Parathyroid adenoma (tissue), 2 donors: ENCODE results near the gene RHPN2.

Experiments
- H2AFZ ChIP-seq: fragments of 300-600 bp; sonication (generic); one replicate; pipeline ENCODE4 v1.7.0; 2017; ENCODE audit warnings: antibody characterized with exemption, mild to moderate bottlenecking
- H3K27ac ChIP-seq: fragments of 300-600 bp; sonication (generic); one replicate; pipeline ENCODE4 v1.7.0; 2017
- H3K27me3 ChIP-seq: fragments of 300-600 bp; sonication (generic); one replicate; pipeline ENCODE4 v1.7.0; 2017; ENCODE audit warnings: low read length; ENCODE audit not compliant: control insufficient read depth, insufficient read depth
- H3K36me3 ChIP-seq: fragments of 300-600 bp; sonication (generic); one replicate; pipeline ENCODE4 v1.7.0; 2017; ENCODE audit warnings: low read length; ENCODE audit not compliant: control insufficient read depth, insufficient read depth
- H3K4me1 ChIP-seq: fragments of 300-600 bp; sonication (generic); one replicate; pipeline ENCODE4 v1.7.0; 2017; ENCODE audit warnings: control low read depth
- H3K4me2 ChIP-seq: fragments of 300-600 bp; sonication (generic); one replicate; pipeline ENCODE4 v1.7.0; 2017; ENCODE audit warnings: low read length
- H3K4me3 ChIP-seq: fragments of 300-600 bp; sonication (generic); one replicate; pipeline ENCODE4 v1.7.0; 2017; ENCODE audit warnings: low read depth, low read length
- H3K79me2 ChIP-seq: fragments of 300-600 bp; sonication (generic); one replicate; pipeline ENCODE4 v1.7.0; 2017; ENCODE audit warnings: control low read depth
- H3K9ac ChIP-seq: fragments of 300-600 bp; sonication (generic); one replicate; pipeline ENCODE4 v1.7.0; 2017; ENCODE audit warnings: mild to moderate bottlenecking
- H3K9me3 ChIP-seq: fragments of 300-600 bp; sonication (generic); one replicate; pipeline ENCODE4 v1.7.0; 2017; ENCODE audit warnings: low read length; ENCODE audit not compliant: control insufficient read depth
- TF ChIP-seq, protein P1 (sequence below): fragments of 300-600 bp; sonication (generic); IDR thresholded peaks from one replicate; pipeline ENCODE4 v1.7.0; 2017; ENCODE audit warnings: antibody characterized with exemption, mild to moderate bottlenecking
- donor health status: primary hyperparathyroidism.

RHPN2 gene

DNA sequence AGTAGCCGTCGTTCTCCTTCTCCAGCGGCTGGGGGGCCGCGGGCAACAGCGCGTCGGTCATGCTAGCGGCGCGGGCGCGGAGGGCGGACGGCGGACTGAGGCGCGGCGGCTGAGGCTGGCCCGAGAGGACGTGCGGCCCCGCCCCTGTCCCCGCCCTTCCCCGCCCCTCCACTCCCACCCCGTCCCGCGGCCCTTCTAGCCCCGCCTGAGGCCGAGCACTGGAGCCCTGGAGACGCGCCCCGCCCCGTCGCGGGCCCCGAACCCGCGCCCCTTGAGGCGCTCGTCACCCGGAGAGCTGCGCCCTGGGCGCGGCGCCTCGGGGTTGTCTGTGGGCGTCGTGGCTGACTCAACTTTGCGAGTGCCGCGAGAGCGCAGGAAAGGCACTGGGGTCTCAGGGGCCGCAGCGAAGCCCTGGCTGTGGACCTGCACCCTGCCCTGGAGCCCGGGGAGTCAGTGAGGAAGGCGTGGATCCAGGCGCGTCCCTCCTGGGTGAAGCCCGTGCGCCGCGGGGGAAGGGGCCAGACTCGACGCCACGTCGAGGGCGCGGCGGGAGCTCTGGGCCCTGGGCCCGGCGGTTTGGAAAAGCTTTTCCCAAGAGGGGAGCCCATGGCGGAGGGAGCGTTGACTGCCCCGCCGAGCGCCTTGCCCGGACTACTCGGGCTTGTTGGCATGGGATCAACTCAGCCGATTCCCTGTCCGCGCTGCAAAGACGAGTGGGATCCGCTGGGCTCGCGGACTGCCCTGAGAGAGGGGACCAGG is at the start of gene RHPN2:
Gene RHPN2 (minus strand): TSS at position 97 of the 759 bp plus-strand sequence. CDS start 36 bp downstream, at position 61.
- Histone ChIP-seq H3K4me2 (peak within 1 kb of the TSS; percentile 82), H3K27ac (peak within 1 kb of the TSS; percentile 10), H3K36me3 (no peaks in the 10 kb centered on the region)

DNA sequence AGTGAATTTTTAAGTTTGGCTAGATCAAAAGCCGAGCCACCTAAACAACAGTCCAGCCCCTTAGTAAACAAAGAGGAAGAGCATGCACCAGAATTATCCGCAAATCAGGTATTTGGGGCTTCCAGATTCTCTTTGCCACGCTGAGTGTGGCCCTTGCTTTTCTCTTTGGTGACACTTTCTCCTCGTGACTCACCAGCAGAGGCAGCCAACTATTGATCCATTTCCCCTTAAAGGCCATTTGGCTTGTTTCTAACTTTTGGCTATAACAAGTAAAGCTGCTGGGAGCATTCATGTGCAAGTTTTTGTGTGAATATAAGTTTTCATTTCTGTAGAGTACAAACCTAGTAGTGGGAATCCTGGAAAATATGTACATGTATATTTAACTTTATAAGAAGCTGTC is 49.6 kb upstream of the RHPN2 start:
- H3K36me3 ChIP-seq = no peaks in the 10 kb centered on the region
- no peaks in the 10 kb centered on the region for H3K9me3 ChIP-seq
- H3K27ac ChIP-seq = no peak overlapping the region
- no peaks in the 10 kb centered on the region for H3K4me1 ChIP-seq
- no peaks in the 10 kb centered on the region for H3K27me3 ChIP-seq
- H3K79me2 ChIP-seq = no peaks in the 10 kb centered on the region
- H3K9ac ChIP-seq = no peak overlapping the region
- H3K4me3 ChIP-seq = no peak overlapping the region
- TF ChIP-seq, protein P1, sequence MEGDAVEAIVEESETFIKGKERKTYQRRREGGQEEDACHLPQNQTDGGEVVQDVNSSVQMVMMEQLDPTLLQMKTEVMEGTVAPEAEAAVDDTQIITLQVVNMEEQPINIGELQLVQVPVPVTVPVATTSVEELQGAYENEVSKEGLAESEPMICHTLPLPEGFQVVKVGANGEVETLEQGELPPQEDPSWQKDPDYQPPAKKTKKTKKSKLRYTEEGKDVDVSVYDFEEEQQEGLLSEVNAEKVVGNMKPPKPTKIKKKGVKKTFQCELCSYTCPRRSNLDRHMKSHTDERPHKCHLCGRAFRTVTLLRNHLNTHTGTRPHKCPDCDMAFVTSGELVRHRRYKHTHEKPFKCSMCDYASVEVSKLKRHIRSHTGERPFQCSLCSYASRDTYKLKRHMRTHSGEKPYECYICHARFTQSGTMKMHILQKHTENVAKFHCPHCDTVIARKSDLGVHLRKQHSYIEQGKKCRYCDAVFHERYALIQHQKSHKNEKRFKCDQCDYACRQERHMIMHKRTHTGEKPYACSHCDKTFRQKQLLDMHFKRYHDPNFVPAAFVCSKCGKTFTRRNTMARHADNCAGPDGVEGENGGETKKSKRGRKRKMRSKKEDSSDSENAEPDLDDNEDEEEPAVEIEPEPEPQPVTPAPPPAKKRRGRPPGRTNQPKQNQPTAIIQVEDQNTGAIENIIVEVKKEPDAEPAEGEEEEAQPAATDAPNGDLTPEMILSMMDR = no peak
- no peak overlapping the region for H3K4me2 ChIP-seq
- H2AFZ ChIP-seq = no peak overlapping the region

More for the DNA sequence above, at the start of gene RHPN2:
- Histone ChIP-seq H3K4me3 (peak within 1 kb of the TSS; percentile 59), H3K4me1 (peaks cover 4% of the 10 kb centered on the region), H3K9ac (no peak within 1 kb of the TSS), H3K27me3 (no peaks in the 10 kb centered on the region), H2AFZ (peak within 1 kb of the TSS; percentile 95), H3K79me2 (peaks cover 2% of the 10 kb centered on the region), H3K9me3 (no peaks in the 10 kb centered on the region)
- TF ChIP-seq, protein P1 = no peak

DNA sequence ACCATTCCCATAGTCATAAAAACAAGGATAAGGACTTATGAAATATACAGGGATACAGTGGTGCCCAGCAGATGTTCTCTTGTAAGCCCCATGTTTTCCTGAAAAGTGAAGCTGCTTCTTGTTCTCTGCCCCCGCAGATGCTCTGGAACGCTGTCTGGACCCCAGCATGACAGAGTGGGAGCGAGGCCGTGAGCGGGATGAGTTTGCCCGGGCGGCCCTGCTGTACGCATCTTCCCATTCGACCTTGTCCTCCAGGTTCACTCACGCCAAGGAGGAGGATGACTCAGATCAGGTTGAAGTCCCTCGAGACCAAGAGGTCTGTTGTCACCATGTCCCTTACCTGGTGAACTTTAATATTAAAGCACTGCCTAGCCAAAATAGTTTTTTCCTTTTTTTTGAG is 46.9 kb upstream of the RHPN2 start:
- H3K9ac ChIP-seq = no peak overlapping the region
- H3K79me2 ChIP-seq = no peaks in the 10 kb centered on the region
- H3K27ac ChIP-seq = no peak overlapping the region
- no peak overlapping the region for H3K4me2 ChIP-seq
- H3K36me3 ChIP-seq = no peaks in the 10 kb centered on the region
- TF ChIP-seq, protein P1 = no peak
- H3K4me3 ChIP-seq = no peak overlapping the region
- H3K4me1 ChIP-seq = no peaks in the 10 kb centered on the region
- no peaks in the 10 kb centered on the region for H3K27me3 ChIP-seq
- no peaks in the 10 kb centered on the region for H3K9me3 ChIP-seq
- H2AFZ ChIP-seq = no peak overlapping the region

DNA sequence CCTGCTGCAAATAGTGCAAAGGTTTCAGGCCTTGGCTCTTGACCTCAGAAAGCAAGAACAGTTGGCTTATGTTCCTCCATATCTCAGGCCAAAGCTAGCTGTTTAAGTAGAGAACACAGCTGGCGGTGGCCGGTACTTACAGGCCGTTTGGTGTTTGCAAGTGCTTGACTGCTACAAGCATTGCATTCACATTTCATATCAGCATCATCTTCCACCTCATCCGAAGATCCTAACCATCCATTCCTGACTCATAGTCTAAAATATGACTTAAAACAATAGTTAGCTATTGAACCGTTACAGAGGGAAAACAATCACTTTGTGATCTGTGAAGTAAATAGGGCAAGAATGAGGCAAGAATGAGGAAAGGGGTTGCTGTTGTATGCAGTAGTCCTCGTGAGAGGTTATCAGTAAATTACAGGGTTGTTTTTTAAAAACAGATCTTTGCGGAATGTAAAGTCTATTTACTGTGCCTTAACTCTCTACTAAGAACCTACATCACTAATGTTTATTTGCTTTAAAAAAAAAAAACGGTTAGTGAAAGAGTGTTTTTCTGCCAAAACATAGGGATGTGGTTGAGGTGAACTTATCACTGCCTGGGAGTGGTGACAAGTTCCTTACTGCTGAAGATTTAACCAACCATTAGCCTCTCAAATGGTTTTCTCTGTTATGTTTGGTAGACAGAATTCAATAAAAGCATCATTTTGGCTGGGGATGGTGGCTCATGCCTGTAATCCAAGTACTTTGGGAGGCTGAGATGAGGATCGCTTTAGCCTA is 45.6 kb upstream of the RHPN2 start:
- H3K9me3 ChIP-seq = no peaks in the 10 kb centered on the region
- H3K27me3 ChIP-seq = no peaks in the 10 kb centered on the region
- H3K4me2 ChIP-seq = no peak overlapping the region
- H3K79me2 ChIP-seq = no peaks in the 10 kb centered on the region
- no peak overlapping the region for H3K27ac ChIP-seq
- no peaks in the 10 kb centered on the region for H3K36me3 ChIP-seq
- H2AFZ ChIP-seq = no peak overlapping the region
- TF ChIP-seq, protein P1 = no peak
- no peak overlapping the region for H3K9ac ChIP-seq
- H3K4me1 ChIP-seq = no peaks in the 10 kb centered on the region
- no peak overlapping the region for H3K4me3 ChIP-seq
